Kidney (tissue), 22 donors: ENCODE results near the gene ATAD3C. TPM values are rescaled to one million over a fixed set of nuclear protein-coding genes. Genes with fewer than 3 reads are reported as not detected.
A peak's percentile ranks its signal among the peaks of the same experiment; 100 is the strongest.

Source experiments
- DNase-seq, 5 donors: peaks; one replicate each; pipeline ENCODE4 v3.0.0-alpha.2; 2013 to 2020
- FAIRE-seq: peaks from 2 replicates; lab custom pipeline; 2012; peaks lifted over from hg19 to GRCh38; lab: Jason Lieb, UNC
- H3K27ac ChIP-seq, 2 donors: one replicate each; pipeline ENCODE4 v1.7.0; 2013; ENCODE audit warnings: low read depth in 2 of 2, low read length in 2 of 2, inconsistent platforms in 1 of 2
- H3K27me3 ChIP-seq: one replicate; pipeline ENCODE4 v1.7.1; 2013; ENCODE audit warnings: low read length, inconsistent platforms; ENCODE audit not compliant: control insufficient read depth, insufficient read depth
- H3K36me3 ChIP-seq, 3 donors: one replicate each; pipeline versions ENCODE4 v1.7.0 to v1.7.1; 2013; ENCODE audit warnings: low read length in 3 of 3, control low read depth in 1 of 3, inconsistent platforms in 1 of 3; ENCODE audit not compliant: insufficient read depth in 3 of 3, control insufficient read depth in 2 of 3
- H3K4me1 ChIP-seq, 3 donors: one replicate each; pipeline versions ENCODE4 v1.7.0 to v1.7.1; 2013; ENCODE audit warnings: low read length in 3 of 3, inconsistent platforms in 1 of 3, low read depth in 1 of 3; ENCODE audit not compliant: control insufficient read depth in 2 of 3, insufficient read depth in 2 of 3
- H3K4me3 ChIP-seq, 3 donors: one replicate each; pipeline versions ENCODE4 v1.7.0 to v1.8.1; 2013; ENCODE audit warnings: low read length in 3 of 3, control low read depth in 1 of 3, inconsistent platforms in 1 of 3
- H3K9ac ChIP-seq, 3 donors: one replicate each; pipeline versions ENCODE4 v1.7.0 to v1.7.1; 2013; ENCODE audit warnings: low read length in 3 of 3, control low read depth in 1 of 3, inconsistent platforms in 1 of 3
- H3K9me3 ChIP-seq, 3 donors: one replicate each; pipeline versions ENCODE4 v1.7.0 to v1.7.1; 2013; ENCODE audit warnings: low read length in 3 of 3, control low read depth in 1 of 3, inconsistent platforms in 1 of 3; ENCODE audit not compliant: control insufficient read depth in 2 of 3, insufficient read depth in 1 of 3
- CTCF ChIP-seq: IDR thresholded peaks from 3 replicates; pipeline ENCODE4 v1.5.1; 2012; ENCODE audit warnings: mild to moderate bottlenecking, moderate library complexity, borderline replicate concordance; ENCODE audit not compliant: insufficient read depth; ENCODE audit errors: extremely low read depth
- intact Hi-C: fragments of 100-400 bp; cut with DNase I; formaldehyde crosslinking; loops from one replicate; pipeline ENCODE4 v1.11.1; 2022
- long read RNA-seq, 10 donors: library from polyadenylated mRNA in 1 of 10; unstranded in 1 of 10; transcript quantifications; one replicate each; pipeline ENCODE4 v2.0.0 and lab custom pipeline, GENCODE V29; 2021 to 2026
- polyA plus RNA-seq: library from polyadenylated mRNA; stranded (reverse); fragments of 350-450 nt; fragmentation: Illumina TruSeq; extraction: RNeasy Lipid Tissue Mini Kit (QIAGEN cat#74804); gene quantifications from one replicate; pipeline ENCODE4 v1.2.3, GENCODE V29; 2014; ENCODE audit warnings: low read depth, low replicate concordance; ENCODE audit not compliant: insufficient read depth
- total RNA-seq: library from RNA; stranded (reverse); fragmentation: NEBNext Ultra II Directional; extraction: Animal tissue kit (Norgen Biotek cat#: 25700); gene quantifications from one replicate; pipeline ENCODE4 v1.2.1, GENCODE V29; 2021
- donor health status: control.
- donor health status: control.
- donor health status: control.
- donor health status: control.
- donor health status: control.
- donor health status: DM: yes; HTN: yes; CAD: no.
- donor health status: Normal renal cell carcinoma (clear cell type).

ATAD3C gene
- total RNA-seq (10.0 TPM), polyA plus RNA-seq (14.3 TPM)
- long read RNA-seq, donor 1, result 0 reads
- long read RNA-seq, donor 2, partial matches to known transcripts, result 0 of 1 reads
- long read RNA-seq, donor 2, other reads (novel, unspliced or antisense), result 0 of 1 reads
- long read RNA-seq, donor 3, result 0 reads
- long read RNA-seq, donor 4, result 0 reads
- long read RNA-seq, donor 5, result 0 reads
- long read RNA-seq, donor 6, partial matches to known transcripts, result 0 of 1 reads
- long read RNA-seq, donor 6, other reads (novel, unspliced or antisense), result 0 of 1 reads
- long read RNA-seq, donor 7, transcript ATAD3C-203 (2 exons, 506 nt), result major isoform, 6 of 12 reads
- long read RNA-seq, donor 7, partial matches to known transcripts, result 6 of 12 reads
- long read RNA-seq, donor 7, other reads (novel, unspliced or antisense), result 0 of 12 reads
- long read RNA-seq, donor 8, transcript ATAD3C-203 (2 exons, 506 nt), result major isoform, 5 of 5 reads
- long read RNA-seq, donor 8, partial matches to known transcripts, result 0 of 5 reads
- long read RNA-seq, donor 8, other reads (novel, unspliced or antisense), result 0 of 5 reads
- long read RNA-seq, donor 9, result 0 reads
- long read RNA-seq, donor 10, partial matches to known transcripts, result 0 of 1 reads
- long read RNA-seq, donor 10, other reads (novel, unspliced or antisense), result 0 of 1 reads

GRCh38 chr1:1449099-1449739 lies at the start of gene ATAD3C:
TSS of gene ATAD3C (plus strand) at chr1:1449689. CDS start at chr1:1450684, 995 bp downstream.
- Histone ChIP-seq H3K36me3 (no peaks in the 10 kb centered on the region), H3K27me3 (no peaks in the 10 kb centered on the region)
- no peak for TF ChIP-seq CTCF

GRCh38 chr1:1399872-1400575 lies 49.5 kb upstream of the ATAD3C start:
- FAIRE-seq (no peak), DNase-seq (peak in 1 of 5 donors; percentile 30)
- peak overlapping the region; percentile 57 to 93 (median 77) for H3K9ac ChIP-seq
- peaks cover 10 to 41% (median 20%) of the 10 kb centered on the region in 3 donors for H3K36me3 ChIP-seq
- no peaks in the 10 kb centered on the region for H3K27me3 ChIP-seq
- intact Hi-C loops, result no loop called here
- peaks cover 4 to 22% (median 13%) of the 10 kb centered on the region in 3 donors for H3K4me1 ChIP-seq
- peak overlapping the region; percentile 55 to 95 (median 89) for H3K4me3 ChIP-seq
- no peak for TF ChIP-seq CTCF
- H3K9me3 ChIP-seq, result no peaks in the 10 kb centered on the region
- peak overlapping the region; percentile 8 to 63 for H3K27ac ChIP-seq

More at GRCh38 chr1:1449099-1449739, at the start of gene ATAD3C:
- intact Hi-C loops, result no loop called here
- no peak for FAIRE-seq
- Histone ChIP-seq H3K27ac (no peak within 1 kb of the TSS), H3K4me1 (no peaks in the 10 kb centered on the region), H3K4me3 (no peak within 1 kb of the TSS), H3K9ac (no peak within 1 kb of the TSS), H3K9me3 (no peaks in the 10 kb centered on the region)
- DNase-seq, result no peak

GRCh38 chr1:1400576-1401456 lies 48.7 kb upstream of the ATAD3C start:
- Histone ChIP-seq H3K27ac (no peak overlapping the region), H3K4me1 (peaks cover 4 to 23% (median 13%) of the 10 kb centered on the region in 3 donors), H3K9me3 (no peaks in the 10 kb centered on the region), H3K27me3 (no peaks in the 10 kb centered on the region), H3K36me3 (peaks cover 13 to 40% (median 21%) of the 10 kb centered on the region in 3 donors), H3K4me3 (peak overlapping the region; percentile 55 to 95 (median 89)), H3K9ac (peak overlapping the region in 2 of 3 donors; percentile 77 to 93)
- intact Hi-C loops, result no loop called here
- TF ChIP-seq CTCF, result no peak
- FAIRE-seq, result no peak
- DNase-seq, result no peak
